ENCODE results near the gene ZPBP2.
"Not testable (repeated sequence)": the region's sequence is repeated elsewhere in the genome, so short reads cannot be mapped to it uniquely, and the experiment has no call there.

ZPBP2 gene

GRCh38 chr17:39848600-39848999, 19.4 kb upstream of the ZPBP2 start:
- ChIA-PET POLR2A (ENCODE audit: low non-redundant PET) (no interaction called here), CTCF (no interaction called here)
- no peak for DNase-seq (ENCODE audit: low spot score)
- TF ChIP-seq CTCF (conservative IDR thresholded peaks at IDR 0.05; ENCODE audit: low read depth) = no peak
- H3K27ac ChIP-seq = no peak overlapping the region

- DNase-seq (ENCODE audit: low spot score); H3K27ac ChIP-seq; POLR2A ChIA-PET (ENCODE audit: low non-redundant PET); CTCF ChIA-PET: not testable (repeated sequence)
Measured at GRCh38 chr17:39850186-39850585, 17.8 kb upstream of the ZPBP2 start.

GRCh38 chr17:39852239-39852638, 15.8 kb upstream of the ZPBP2 start:
- TF ChIP-seq CTCF (conservative IDR thresholded peaks at IDR 0.05; ENCODE audit: low read depth) = no peak
- no peak overlapping the region for H3K27ac ChIP-seq
- no peak for DNase-seq (ENCODE audit: low spot score)
- ChIA-PET CTCF (no interaction called here), POLR2A (ENCODE audit: low non-redundant PET) (no interaction called here)

- POLR2A ChIA-PET (ENCODE audit: low non-redundant PET) = no interaction called here
- CTCF ChIA-PET = interaction anchor here (0.7 kb wide), 1 partner anchor 233 kb away, joined by 5 read pairs; no protein-coding TSS in a partner anchor
- no peak for TF ChIP-seq CTCF (conservative IDR thresholded peaks at IDR 0.05; ENCODE audit: low read depth)
- H3K27ac ChIP-seq = no peak overlapping the region
- no peak for DNase-seq (ENCODE audit: low spot score)
Measured at GRCh38 chr17:39854909-39855308, 13.1 kb upstream of the ZPBP2 start.

GRCh38 chr17:39855911-39856649, 11.9 kb upstream of the ZPBP2 start:
- CTCF ChIA-PET; DNase-seq (ENCODE audit: low spot score); H3K27ac ChIP-seq; POLR2A ChIA-PET (ENCODE audit: low non-redundant PET): not testable (repeated sequence)

GRCh38 chr17:39861235-39861634, 6.8 kb upstream of the ZPBP2 start:
- no peak for TF ChIP-seq CTCF (conservative IDR thresholded peaks at IDR 0.05; ENCODE audit: low read depth)
- DNase-seq (ENCODE audit: low spot score) = no peak
- ChIA-PET CTCF (interaction anchor here (0.6 to 1.1 kb wide), 2 partner anchors 35 to 240 kb away, joined by 3 read pairs; no protein-coding TSS in a partner anchor), POLR2A (ENCODE audit: low non-redundant PET) (no interaction called here)
- no peak overlapping the region for H3K27ac ChIP-seq

GRCh38 chr17:39863244-39863917, 4.6 kb upstream of the ZPBP2 start:
- no peak for DNase-seq (ENCODE audit: low spot score)
- POLR2A ChIA-PET (ENCODE audit: low non-redundant PET) = interaction anchor here (0.5 kb wide), 1 partner anchor 153 kb away, joined by 3 read pairs; no protein-coding TSS in a partner anchor
- CTCF ChIA-PET = interaction anchor here (0.6 to 1.7 kb wide), 6 partner anchors 25 to 352 kb away, joined by 3 to 6 read pairs (median 4); no protein-coding TSS in a partner anchor
- H3K27ac ChIP-seq = no peak overlapping the region
- TF ChIP-seq CTCF (conservative IDR thresholded peaks at IDR 0.05; ENCODE audit: low read depth) = no peak
